ENCODE measurements around the gene UFSP1.

DNA sequence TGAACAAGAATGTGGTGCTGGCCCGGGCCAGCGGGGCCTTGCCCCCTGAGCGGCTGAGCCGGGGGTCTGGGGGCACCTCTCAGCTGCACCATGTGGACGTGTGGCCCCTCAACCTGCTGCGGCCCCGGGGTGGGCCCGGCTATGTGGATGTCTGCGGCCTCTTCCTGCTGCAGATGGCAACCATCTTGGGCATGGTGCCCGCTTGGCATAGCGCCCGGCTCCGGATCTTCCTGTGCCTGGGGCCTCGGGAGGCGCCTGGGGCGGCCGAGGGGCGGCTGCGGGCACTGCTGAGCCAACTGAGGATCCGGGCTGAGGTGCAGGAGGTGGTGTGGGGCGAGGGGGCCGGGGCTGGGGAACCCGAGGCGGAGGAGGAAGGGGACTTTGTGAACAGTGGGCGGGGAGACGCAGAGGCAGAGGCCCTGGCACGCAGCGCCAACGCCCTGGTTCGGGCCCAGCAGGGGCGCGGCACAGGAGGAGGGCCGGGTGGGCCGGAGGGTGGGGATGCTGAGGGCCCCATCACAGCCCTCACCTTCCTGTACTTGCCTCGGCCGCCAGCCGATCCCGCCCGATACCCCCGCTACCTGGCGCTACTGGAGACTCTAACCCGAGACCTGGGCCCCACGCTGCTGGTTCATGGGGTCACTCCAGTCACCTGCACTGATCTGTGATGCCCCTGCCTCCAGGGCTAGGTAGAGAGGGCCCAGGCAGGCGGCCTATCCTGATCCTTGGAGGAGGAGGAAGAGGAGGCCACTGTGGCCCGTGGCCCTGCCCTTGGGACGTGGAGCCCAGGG lies 23.4 kb downstream of the UFSP1 start:
- TF ChIP-seq CTCF (IDR thresholded peaks at IDR 0.05 in 4 of 5, conservative IDR thresholded peaks at IDR 0.05 in 1 of 5) (no peak), POLR2A (IDR thresholded peaks at IDR 0.05) (no peak)

Measured in gastrocnemius medialis (tissue), 4 donors.